Type B pancreatic cell (in vitro differentiated cells): ENCODE data around the gene TMEM87A. TPM values are rescaled to one million over a fixed set of nuclear protein-coding genes. Genes with fewer than 3 reads are reported as not detected.

Experiments
- DNase-seq: peaks from one replicate; pipeline ENCODE4 v3.0.0; 2021; ENCODE audit warnings: mixed read lengths; ENCODE audit not compliant: unreplicated experiment; ENCODE audit errors: extremely low spot score
- H3K27ac Mint-ChIP-seq: 2 replicates; pipeline ENCODE4 v1.8.0; 2021; ENCODE audit warnings: mild to moderate bottlenecking, mixed read lengths
- H3K27me3 Mint-ChIP-seq: 2 replicates; pipeline ENCODE4 v1.8.0; 2021; ENCODE audit warnings: mixed read lengths
- H3K36me3 Mint-ChIP-seq: 2 replicates; pipeline ENCODE4 v1.8.0; 2021; ENCODE audit warnings: mixed read lengths
- H3K4me1 Mint-ChIP-seq: one replicate; pipeline ENCODE4 v1.8.0; 2021; ENCODE audit warnings: mixed read lengths; ENCODE audit not compliant: unreplicated experiment
- H3K4me3 Mint-ChIP-seq: 2 replicates; pipeline ENCODE4 v1.8.0; 2021; ENCODE audit warnings: mild to moderate bottlenecking, mixed read lengths
- H3K9me3 Mint-ChIP-seq: 2 replicates; pipeline ENCODE4 v1.8.0; 2021; ENCODE audit warnings: mixed read lengths
- total RNA-seq: library from RNA; stranded (reverse); gene quantifications from 2 replicates; pipeline ENCODE4 v1.2.1, GENCODE V29; 2021; ENCODE audit warnings: low replicate concordance
- TF ChIP-seq, protein P1 (sequence below): fragments of 200-600 bp; sonication (generic); conservative IDR thresholded peaks from 2 replicates; pipeline ENCODE4 v1.5.0; 2021; ENCODE audit warnings: antibody characterized with exemption, mild to moderate bottlenecking

The TMEM87A gene
- total RNA-seq, 1 donor from 2014 or later, result 44.3 TPM

DNA sequence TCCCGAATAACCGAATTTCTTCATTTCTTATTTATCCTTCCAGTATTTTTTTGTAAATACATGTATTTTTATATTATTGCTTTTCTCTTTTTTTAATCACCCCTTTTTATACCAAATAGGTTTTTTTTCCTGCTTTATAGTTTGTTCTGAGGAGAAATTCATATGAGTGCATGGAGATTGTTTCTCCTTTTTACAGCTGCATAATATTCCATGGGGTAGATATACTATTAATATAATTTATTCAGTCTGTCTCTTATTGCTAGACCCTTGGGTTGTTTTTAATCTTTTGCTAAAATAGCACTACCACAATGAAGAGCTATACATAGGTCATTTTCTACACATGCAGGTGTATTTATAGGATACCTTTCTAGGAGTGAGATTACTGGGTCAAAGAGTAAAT is 3.5 kb upstream of the TMEM87A start:
- TF ChIP-seq, protein P1, sequence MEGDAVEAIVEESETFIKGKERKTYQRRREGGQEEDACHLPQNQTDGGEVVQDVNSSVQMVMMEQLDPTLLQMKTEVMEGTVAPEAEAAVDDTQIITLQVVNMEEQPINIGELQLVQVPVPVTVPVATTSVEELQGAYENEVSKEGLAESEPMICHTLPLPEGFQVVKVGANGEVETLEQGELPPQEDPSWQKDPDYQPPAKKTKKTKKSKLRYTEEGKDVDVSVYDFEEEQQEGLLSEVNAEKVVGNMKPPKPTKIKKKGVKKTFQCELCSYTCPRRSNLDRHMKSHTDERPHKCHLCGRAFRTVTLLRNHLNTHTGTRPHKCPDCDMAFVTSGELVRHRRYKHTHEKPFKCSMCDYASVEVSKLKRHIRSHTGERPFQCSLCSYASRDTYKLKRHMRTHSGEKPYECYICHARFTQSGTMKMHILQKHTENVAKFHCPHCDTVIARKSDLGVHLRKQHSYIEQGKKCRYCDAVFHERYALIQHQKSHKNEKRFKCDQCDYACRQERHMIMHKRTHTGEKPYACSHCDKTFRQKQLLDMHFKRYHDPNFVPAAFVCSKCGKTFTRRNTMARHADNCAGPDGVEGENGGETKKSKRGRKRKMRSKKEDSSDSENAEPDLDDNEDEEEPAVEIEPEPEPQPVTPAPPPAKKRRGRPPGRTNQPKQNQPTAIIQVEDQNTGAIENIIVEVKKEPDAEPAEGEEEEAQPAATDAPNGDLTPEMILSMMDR, result no peak
- no peaks in the 10 kb centered on the region for H3K9me3 Mint-ChIP-seq
- H3K27me3 Mint-ChIP-seq, result no peaks in the 10 kb centered on the region
- no peaks in the 10 kb centered on the region for H3K36me3 Mint-ChIP-seq
- peaks cover 23% of the 10 kb centered on the region for H3K4me1 Mint-ChIP-seq
- no peak overlapping the region for H3K27ac Mint-ChIP-seq
- H3K4me3 Mint-ChIP-seq, result no peak overlapping the region
- DNase-seq, result no peak

DNA sequence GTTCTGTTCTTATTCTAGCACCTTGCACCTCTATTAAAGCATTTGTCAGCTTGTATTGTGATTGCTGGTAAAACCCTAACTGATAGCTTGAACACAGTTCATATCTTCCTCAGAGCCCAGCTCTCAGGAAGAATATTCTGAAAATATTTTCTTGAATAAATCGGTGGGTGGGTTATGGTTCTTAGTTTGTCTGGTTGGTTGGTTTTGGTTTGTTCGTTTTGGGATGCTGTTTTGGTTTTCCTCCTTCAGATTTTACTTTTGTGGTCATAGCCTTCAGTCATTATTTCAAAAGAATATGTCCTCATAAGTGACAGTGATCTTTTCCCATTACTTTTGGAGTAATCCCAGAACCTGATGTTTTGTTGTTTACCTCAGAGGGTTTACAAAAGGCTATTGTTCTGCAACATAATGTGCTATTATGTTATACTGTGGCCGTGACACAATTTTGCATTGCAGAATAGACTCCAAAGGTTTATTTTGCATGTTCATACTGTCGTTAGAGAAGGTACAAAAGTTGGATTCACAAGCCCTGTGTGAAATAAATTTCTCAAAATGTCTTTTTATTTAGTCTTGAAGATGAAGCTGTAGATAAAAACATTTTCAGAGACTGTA is 2.7 kb upstream of the TMEM87A start:
- H3K27ac Mint-ChIP-seq, result peak overlapping the region; percentile 96

DNA sequence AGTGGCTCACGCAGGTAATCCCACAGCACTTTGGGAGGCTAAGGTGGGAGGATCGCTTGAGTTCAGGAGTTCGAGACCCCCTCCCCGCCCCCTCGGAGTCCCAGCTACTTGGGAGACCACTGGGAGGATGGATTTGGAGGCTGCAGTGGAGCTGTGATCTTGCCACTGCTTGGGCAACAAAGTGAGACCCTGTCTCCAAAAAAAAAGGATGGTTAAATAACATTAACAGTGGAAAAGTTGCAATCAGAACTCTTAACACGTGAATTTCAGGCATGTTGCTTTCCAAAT is 1.4 kb upstream of the TMEM87A start:
- TF ChIP-seq, protein P1, result no peak
- H3K27ac Mint-ChIP-seq, result peak overlapping the region; percentile 96
- H3K9me3 Mint-ChIP-seq, result no peaks in the 10 kb centered on the region
- peaks cover 31% of the 10 kb centered on the region for H3K4me1 Mint-ChIP-seq
- peaks cover 5% of the 10 kb centered on the region for H3K36me3 Mint-ChIP-seq
- DNase-seq, result no peak
- H3K4me3 Mint-ChIP-seq, result peak overlapping the region; percentile 100
- H3K27me3 Mint-ChIP-seq, result no peaks in the 10 kb centered on the region

More for the DNA sequence above, 2.7 kb upstream of the TMEM87A start:
- H3K27me3 Mint-ChIP-seq, result no peaks in the 10 kb centered on the region
- peaks cover 28% of the 10 kb centered on the region for H3K4me1 Mint-ChIP-seq
- peaks cover 3% of the 10 kb centered on the region for H3K36me3 Mint-ChIP-seq
- no peak for DNase-seq
- H3K4me3 Mint-ChIP-seq, result peak overlapping the region; percentile 100
- H3K9me3 Mint-ChIP-seq, result no peaks in the 10 kb centered on the region
- TF ChIP-seq, protein P1, result no peak

DNA sequence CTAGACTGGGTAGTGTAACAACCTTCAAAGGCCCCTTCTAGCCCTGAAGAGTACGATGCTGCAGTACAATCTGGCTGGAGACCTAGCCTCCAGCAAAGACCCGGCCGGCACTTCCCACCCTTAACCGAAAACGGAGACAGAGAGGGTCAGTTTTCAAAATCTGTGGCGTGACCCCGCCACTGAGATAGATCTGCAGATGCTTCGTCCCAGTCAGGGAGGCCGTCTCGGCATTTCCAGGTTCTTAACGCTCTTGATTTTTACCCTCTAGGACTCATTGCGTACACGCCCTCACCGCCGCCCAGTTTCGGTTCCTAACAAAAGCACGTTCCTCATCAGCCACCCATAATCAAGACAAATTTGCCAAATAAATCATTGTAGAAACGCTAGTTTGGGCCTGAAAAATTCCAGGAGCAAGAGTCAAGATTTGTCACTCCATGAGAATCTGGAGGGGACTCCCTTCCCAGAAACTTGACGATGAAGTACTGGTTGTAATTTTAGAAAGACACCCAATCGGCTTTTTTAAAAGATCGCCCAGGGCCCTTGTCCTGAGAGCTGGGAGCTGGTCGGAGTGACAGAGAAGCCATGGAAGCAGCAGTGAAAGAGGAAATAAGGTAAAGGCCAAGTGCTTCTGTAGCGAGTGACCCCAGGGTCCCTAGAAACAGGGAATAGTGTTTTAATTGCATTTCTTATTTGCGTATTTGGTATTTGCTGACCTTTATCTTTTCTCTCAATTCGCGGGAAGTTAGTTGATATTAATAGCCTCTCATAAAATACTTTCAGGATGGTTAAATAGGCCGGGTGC is 868 bp upstream of the TMEM87A start:
- TF ChIP-seq, protein P1, result no peak
- Mint-ChIP-seq H3K4me3 (peak overlapping the region; percentile 100), H3K9me3 (no peaks in the 10 kb centered on the region), H3K36me3 (peaks cover 5% of the 10 kb centered on the region), H3K27me3 (no peaks in the 10 kb centered on the region), H3K27ac (peak overlapping the region; percentile 96), H3K4me1 (peaks cover 31% of the 10 kb centered on the region)
- DNase-seq, result no peak

DNA sequence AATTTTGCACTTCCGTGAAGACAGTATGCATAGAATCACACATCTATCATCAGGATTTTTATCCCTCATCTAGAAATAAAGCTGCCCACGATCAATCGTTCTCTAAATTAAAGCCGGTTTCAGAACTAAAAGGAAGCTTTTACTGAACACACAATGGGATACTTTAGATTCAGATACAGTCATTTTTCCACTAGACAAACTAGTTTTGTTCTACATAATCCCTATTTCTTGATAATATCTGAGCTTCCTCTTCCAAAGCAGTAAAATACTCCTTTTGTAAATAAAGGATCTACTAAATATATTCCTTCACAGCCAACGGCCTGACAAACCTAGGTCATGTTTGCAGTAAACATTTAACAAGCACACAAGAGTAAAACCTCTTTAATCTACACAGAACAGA is 2.2 kb downstream of the TMEM87A start:
- peaks cover 19% of the 10 kb centered on the region for H3K36me3 Mint-ChIP-seq
- no peaks in the 10 kb centered on the region for H3K9me3 Mint-ChIP-seq
- peaks cover 33% of the 10 kb centered on the region for H3K4me1 Mint-ChIP-seq
- H3K27me3 Mint-ChIP-seq, result no peaks in the 10 kb centered on the region
- H3K4me3 Mint-ChIP-seq, result peak overlapping the region; percentile 79
- TF ChIP-seq, protein P1, result no peak
- H3K27ac Mint-ChIP-seq, result peak overlapping the region; percentile 50
- DNase-seq, result no peak
